HepG2 (cell line): ENCODE data around the gene TPSB2.

Source experiments
- BRD4 ChIP-seq: sonication (generic); formaldehyde crosslinking; IDR thresholded peaks from 2 replicates; pipeline ENCODE4 v1.4.0; 2020; ENCODE audit warnings: missing genetic modification reagents
- CREB1 ChIP-seq, 2 experiments: fragments of 450-650 bp in 1 of 2; IDR thresholded peaks; 2 replicates each; pipeline ENCODE4 v1.6.1; 2016 to 2017; ENCODE audit warnings: control low read depth in 1 of 2, mild to moderate bottlenecking in 1 of 2, missing compliant biosample characterization in 1 of 2, missing genetic modification characterization in 1 of 2
- JUND ChIP-seq: sonication (generic); formaldehyde crosslinking; IDR thresholded peaks from 2 replicates; pipeline ENCODE4 v1.8.0; 2022; ENCODE audit warnings: mild to moderate bottlenecking, missing genetic modification reagents
- PITX1 ChIP-seq: sonication (generic); formaldehyde crosslinking; IDR thresholded peaks from 2 replicates; pipeline ENCODE4 v1.5.1; 2020; ENCODE audit warnings: mild to moderate bottlenecking, missing genetic modification reagents
- RAD51 ChIP-seq: fragments of 450-650 bp; IDR thresholded peaks from 2 replicates; pipeline ENCODE4 v1.6.1; 2016; ENCODE audit warnings: borderline replicate concordance
- YY1 ChIP-seq: IDR thresholded peaks from 2 replicates; pipeline ENCODE4 v1.6.1; 2011; ENCODE audit warnings: low read length, low read depth, moderate library complexity, mild to moderate bottlenecking; ENCODE audit not compliant: insufficient read depth, insufficient replicate concordance
- ZBTB34 ChIP-seq: sonication (generic); formaldehyde crosslinking; IDR thresholded peaks from 2 replicates; pipeline ENCODE4 v1.8.0; 2022; ENCODE audit warnings: mild to moderate bottlenecking, missing genetic modification reagents
- ZNF432 ChIP-seq: sonication (generic); formaldehyde crosslinking; IDR thresholded peaks from 2 replicates; pipeline ENCODE4 v1.5.0; 2020; ENCODE audit warnings: missing genetic modification reagents, mild to moderate bottlenecking, borderline replicate concordance
- ZZZ3 ChIP-seq: sonication (generic); formaldehyde crosslinking; IDR thresholded peaks from 2 replicates; pipeline ENCODE4 v1.4.0; 2020; ENCODE audit warnings: missing genetic modification reagents, mild to moderate bottlenecking, borderline replicate concordance
- TF ChIP-seq, protein P1 (sequence below): sonication (generic); formaldehyde crosslinking; IDR thresholded peaks from 2 replicates; pipeline ENCODE4 v1.8.0; 2022; ENCODE audit warnings: mild to moderate bottlenecking, missing genetic modification reagents, moderate library complexity
- TF ChIP-seq, protein P2 (sequence below): sonication (generic); formaldehyde crosslinking; IDR thresholded peaks from 2 replicates; pipeline ENCODE4 v1.5.0; 2020; ENCODE audit warnings: mild to moderate bottlenecking, missing genetic modification reagents, moderate library complexity

DNA sequence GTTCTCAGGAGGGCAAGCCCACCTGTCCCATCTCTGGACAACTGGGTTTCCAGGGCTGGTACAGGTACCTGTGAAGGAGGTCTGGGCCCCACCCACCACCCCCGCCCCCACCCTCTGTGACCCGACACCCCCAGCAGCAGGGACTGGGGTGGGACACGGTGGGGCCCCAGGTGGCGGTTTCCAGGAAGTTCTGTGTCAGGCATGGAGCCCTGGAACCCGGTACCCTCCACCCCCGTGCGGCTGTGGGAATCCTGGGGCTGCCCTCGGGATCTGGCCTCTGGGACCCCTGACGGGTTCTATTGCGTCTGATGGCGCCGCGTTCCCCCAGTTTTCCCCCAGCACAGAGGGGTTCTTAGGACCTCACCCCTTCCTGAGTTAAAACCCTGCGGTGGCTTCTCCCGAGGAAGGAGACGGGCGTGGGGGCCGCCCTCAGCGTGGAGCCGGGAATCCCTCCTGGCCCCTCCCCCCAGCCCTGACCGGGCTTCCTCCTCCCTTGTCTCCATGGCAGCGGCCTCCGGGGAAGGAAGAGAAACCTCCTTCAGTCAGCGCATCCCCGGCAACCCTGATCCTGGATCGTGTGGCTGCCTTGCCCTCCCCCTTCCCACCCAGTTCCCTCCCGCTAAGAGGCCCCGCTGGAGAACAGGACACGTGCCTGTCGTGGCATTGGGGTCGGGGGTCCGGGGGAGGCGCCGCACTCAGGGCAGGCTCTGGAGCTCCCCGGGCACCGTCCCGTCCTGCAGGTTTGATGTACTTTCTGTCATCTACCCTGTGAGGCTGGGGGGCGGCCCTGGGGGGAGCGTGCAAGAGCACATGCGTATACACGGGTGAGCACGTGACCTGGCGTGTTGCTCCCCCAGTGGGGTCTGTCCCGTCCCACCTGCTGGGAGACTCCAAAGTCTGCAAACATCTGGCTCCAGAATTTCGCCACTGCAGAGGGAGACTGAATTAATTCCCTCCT is 46.8 kb downstream of the TPSB2 start:
- TF ChIP-seq JUND (CRISPR knock-in tag), result no peak
- no peak for TF ChIP-seq RAD51
- no peak for TF ChIP-seq CREB1 (IDR thresholded peaks at IDR 0.05)
- TF ChIP-seq CREB1 (CRISPR knock-in tag; IDR thresholded peaks at IDR 0.05), result no peak
- TF ChIP-seq, protein P1, sequence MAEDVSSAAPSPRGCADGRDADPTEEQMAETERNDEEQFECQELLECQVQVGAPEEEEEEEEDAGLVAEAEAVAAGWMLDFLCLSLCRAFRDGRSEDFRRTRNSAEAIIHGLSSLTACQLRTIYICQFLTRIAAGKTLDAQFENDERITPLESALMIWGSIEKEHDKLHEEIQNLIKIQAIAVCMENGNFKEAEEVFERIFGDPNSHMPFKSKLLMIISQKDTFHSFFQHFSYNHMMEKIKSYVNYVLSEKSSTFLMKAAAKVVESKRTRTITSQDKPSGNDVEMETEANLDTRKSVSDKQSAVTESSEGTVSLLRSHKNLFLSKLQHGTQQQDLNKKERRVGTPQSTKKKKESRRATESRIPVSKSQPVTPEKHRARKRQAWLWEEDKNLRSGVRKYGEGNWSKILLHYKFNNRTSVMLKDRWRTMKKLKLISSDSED (CRISPR knock-in tag), result no peak
- TF ChIP-seq, protein P2, sequence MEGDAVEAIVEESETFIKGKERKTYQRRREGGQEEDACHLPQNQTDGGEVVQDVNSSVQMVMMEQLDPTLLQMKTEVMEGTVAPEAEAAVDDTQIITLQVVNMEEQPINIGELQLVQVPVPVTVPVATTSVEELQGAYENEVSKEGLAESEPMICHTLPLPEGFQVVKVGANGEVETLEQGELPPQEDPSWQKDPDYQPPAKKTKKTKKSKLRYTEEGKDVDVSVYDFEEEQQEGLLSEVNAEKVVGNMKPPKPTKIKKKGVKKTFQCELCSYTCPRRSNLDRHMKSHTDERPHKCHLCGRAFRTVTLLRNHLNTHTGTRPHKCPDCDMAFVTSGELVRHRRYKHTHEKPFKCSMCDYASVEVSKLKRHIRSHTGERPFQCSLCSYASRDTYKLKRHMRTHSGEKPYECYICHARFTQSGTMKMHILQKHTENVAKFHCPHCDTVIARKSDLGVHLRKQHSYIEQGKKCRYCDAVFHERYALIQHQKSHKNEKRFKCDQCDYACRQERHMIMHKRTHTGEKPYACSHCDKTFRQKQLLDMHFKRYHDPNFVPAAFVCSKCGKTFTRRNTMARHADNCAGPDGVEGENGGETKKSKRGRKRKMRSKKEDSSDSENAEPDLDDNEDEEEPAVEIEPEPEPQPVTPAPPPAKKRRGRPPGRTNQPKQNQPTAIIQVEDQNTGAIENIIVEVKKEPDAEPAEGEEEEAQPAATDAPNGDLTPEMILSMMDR (CRISPR knock-in tag), result no peak
- no peak for TF ChIP-seq ZNF432 (CRISPR knock-in tag)
- no peak for TF ChIP-seq ZBTB34 (CRISPR knock-in tag)
- no peak for TF ChIP-seq PITX1 (CRISPR knock-in tag)
- no peak for TF ChIP-seq ZZZ3 (CRISPR knock-in tag)
- TF ChIP-seq BRD4, result no peak
- TF ChIP-seq YY1, result no peak
